ENCODE data around the gene DUOX2. TPM values are rescaled to one million over a fixed set of nuclear protein-coding genes. Genes with fewer than 3 reads are reported as not detected.
A peak's percentile ranks its signal among the peaks of the same experiment; 100 is the strongest.

The DUOX2 gene
- total and polyA plus RNA-seq, 2 donors (not counting 1 experiment from before 2014, with no cell fraction given) = 0.32 TPM; not detected in 1

- H3K27ac ChIP-seq (ENCODE audit: low read length in 2 of 2) = no peak overlapping the region
- Mint-ChIP-seq H3K4me1 (no peaks in the 10 kb centered on the region), H3K9me3 (ENCODE audit: insufficient read depth) (no peaks in the 10 kb centered on the region), H3K4me3 (no peak overlapping the region), H3K27ac (no peak overlapping the region), H3K27me3 (peaks cover 48% of the 10 kb centered on the region)
- no peak overlapping the region for H3K4me2 ChIP-seq (replicated peaks; ENCODE audit: low read depth, low read length, poor library complexity, severe bottlenecking)
- no peaks in the 10 kb centered on the region for H3K36me3 ChIP-seq (replicated peaks in 1 of 2; ENCODE audit: control extremely low read depth in 1 of 2, control insufficient read depth in 1 of 2, extremely low read depth in 1 of 2, insufficient read depth in 2 of 2, low read length in 1 of 2)
- no peak overlapping the region for H3K4me3 ChIP-seq (ENCODE audit: control extremely low read depth in 1 of 5, extremely low read depth in 1 of 5, insufficient read depth in 1 of 5, low read depth in 2 of 5, low read length in 4 of 5)
- no peaks in the 10 kb centered on the region for H3K4me1 ChIP-seq (ENCODE audit: control insufficient read depth in 2 of 2, insufficient read depth in 2 of 2, low read length in 2 of 2)
- H3K79me2 ChIP-seq (ENCODE audit: control insufficient read depth, insufficient read depth, low read length) = no peaks in the 10 kb centered on the region
- DNase-seq = no peak
- no peaks in the 10 kb centered on the region for H3K9me3 ChIP-seq (ENCODE audit: control extremely low read depth in 1 of 3, control insufficient read depth in 2 of 3, insufficient read depth in 1 of 3, low read length in 2 of 3)
- WGBS (ENCODE audit: insufficient coverage) = 100% methylated on average over 2 of the region's 10 CpGs
- intact Hi-C loops (cut with micrococcal nuclease) = no loop called here
- POLR2A ChIA-PET = no interaction called here
- H2AFZ ChIP-seq (ENCODE audit: insufficient read depth, low read depth, low read length, poor library complexity, severe bottlenecking) = no peak overlapping the region
- CTCF ChIA-PET = interaction anchor here (0.7 to 2.0 kb wide), 7 partner anchors 8 to 52 kb away, joined by 3 to 6 read pairs (median 4); no protein-coding TSS in a partner anchor
- no peak overlapping the region for H3K9ac ChIP-seq (ENCODE audit: low read length)
- no peak for ATAC-seq (ENCODE audit: low read depth)
- no peaks in the 10 kb centered on the region for H4K20me1 ChIP-seq (ENCODE audit: control insufficient read depth, insufficient read depth, low read length, poor library complexity, severe bottlenecking)
- H3K27me3 ChIP-seq (replicated peaks in 1 of 4; ENCODE audit: control extremely low read depth in 1 of 4, control insufficient read depth in 3 of 4, insufficient read depth in 4 of 4, low read length in 3 of 4) = peaks cover 0 to 15% (median 7%) of the 10 kb centered on the region in 4 experiments
- no peak for TF ChIP-seq CTCF (IDR thresholded peaks at IDR 0.05)
- no peak for TF ChIP-seq EZH2 (IDR thresholded peaks at IDR 0.05; ENCODE audit: borderline replicate concordance, insufficient read depth, low read depth, low read length, poor library complexity, severe bottlenecking)
Measured at GRCh38 chr15:45088801-45089711, 24.9 kb downstream of the DUOX2 start.

- TF ChIP-seq EZH2 (IDR thresholded peaks at IDR 0.05; ENCODE audit: borderline replicate concordance, insufficient read depth, low read depth, low read length, poor library complexity, severe bottlenecking) = no peak
- peak; percentile 18 for TF ChIP-seq CTCF (IDR thresholded peaks at IDR 0.05)
- WGBS (ENCODE audit: insufficient coverage) = 67% methylated on average over 1 of the region's 1 CpG
- no peaks in the 10 kb centered on the region for H4K20me1 ChIP-seq (ENCODE audit: control insufficient read depth, insufficient read depth, low read length, poor library complexity, severe bottlenecking)
- H3K4me3 Mint-ChIP-seq = no peak overlapping the region
- ChIA-PET POLR2A (no interaction called here), CTCF (interaction anchor here (1.0 to 1.7 kb wide), 4 partner anchors 10 to 51 kb away, joined by 3 to 5 read pairs (median 4); no protein-coding TSS in a partner anchor)
- DNase-seq (no peak), ATAC-seq (ENCODE audit: low read depth) (no peak)
- no peak overlapping the region for H3K4me3 ChIP-seq (ENCODE audit: control extremely low read depth in 1 of 5, extremely low read depth in 1 of 5, insufficient read depth in 1 of 5, low read depth in 2 of 5, low read length in 4 of 5)
- no peak overlapping the region for H3K9ac ChIP-seq (ENCODE audit: low read length)
- intact Hi-C loops (cut with micrococcal nuclease) = no loop called here
- H3K27ac Mint-ChIP-seq = no peak overlapping the region
- no peaks in the 10 kb centered on the region for H3K79me2 ChIP-seq (ENCODE audit: control insufficient read depth, insufficient read depth, low read length)
- no peaks in the 10 kb centered on the region for H3K9me3 ChIP-seq (ENCODE audit: control extremely low read depth in 1 of 3, control insufficient read depth in 2 of 3, insufficient read depth in 1 of 3, low read length in 2 of 3)
- H3K4me1 ChIP-seq (ENCODE audit: control insufficient read depth in 2 of 2, insufficient read depth in 2 of 2, low read length in 2 of 2) = no peaks in the 10 kb centered on the region
- H3K36me3 ChIP-seq (replicated peaks in 1 of 2; ENCODE audit: control extremely low read depth in 1 of 2, control insufficient read depth in 1 of 2, extremely low read depth in 1 of 2, insufficient read depth in 2 of 2, low read length in 1 of 2) = no peaks in the 10 kb centered on the region
- H3K27ac ChIP-seq (ENCODE audit: low read length in 2 of 2) = no peak overlapping the region
- no peak overlapping the region for H2AFZ ChIP-seq (ENCODE audit: insufficient read depth, low read depth, low read length, poor library complexity, severe bottlenecking)
- H3K27me3 ChIP-seq (replicated peaks in 1 of 4; ENCODE audit: control extremely low read depth in 1 of 4, control insufficient read depth in 3 of 4, insufficient read depth in 4 of 4, low read length in 3 of 4) = peaks cover 0 to 15% (median 7%) of the 10 kb centered on the region in 4 experiments
- H3K9me3 Mint-ChIP-seq (ENCODE audit: insufficient read depth) = no peaks in the 10 kb centered on the region
- peaks cover 52% of the 10 kb centered on the region for H3K27me3 Mint-ChIP-seq
- H3K4me1 Mint-ChIP-seq = no peaks in the 10 kb centered on the region
- no peak overlapping the region for H3K4me2 ChIP-seq (replicated peaks; ENCODE audit: low read depth, low read length, poor library complexity, severe bottlenecking)
Measured at GRCh38 chr15:45087513-45087912, 26.5 kb downstream of the DUOX2 start.

Measured in B cell (primary cell).